GM20000 (cell line): ENCODE data around the gene HHEX.
"Not testable (repeated sequence)": the region's sequence is repeated elsewhere in the genome, so short reads cannot be mapped to it uniquely, and the experiment has no call there.

Experiments used
- DNase-seq: peaks from one replicate; pipeline ENCODE4 v3.0.0; 2012; ENCODE audit warnings: low spot score
- TF ChIP-seq, protein P1 (sequence below): IDR thresholded peaks from 2 replicates; pipeline ENCODE4 v1.5.1; 2012; ENCODE audit warnings: mild to moderate bottlenecking, control low read depth; ENCODE audit errors: extremely low read depth, missing control alignments

Gene HHEX

DNA sequence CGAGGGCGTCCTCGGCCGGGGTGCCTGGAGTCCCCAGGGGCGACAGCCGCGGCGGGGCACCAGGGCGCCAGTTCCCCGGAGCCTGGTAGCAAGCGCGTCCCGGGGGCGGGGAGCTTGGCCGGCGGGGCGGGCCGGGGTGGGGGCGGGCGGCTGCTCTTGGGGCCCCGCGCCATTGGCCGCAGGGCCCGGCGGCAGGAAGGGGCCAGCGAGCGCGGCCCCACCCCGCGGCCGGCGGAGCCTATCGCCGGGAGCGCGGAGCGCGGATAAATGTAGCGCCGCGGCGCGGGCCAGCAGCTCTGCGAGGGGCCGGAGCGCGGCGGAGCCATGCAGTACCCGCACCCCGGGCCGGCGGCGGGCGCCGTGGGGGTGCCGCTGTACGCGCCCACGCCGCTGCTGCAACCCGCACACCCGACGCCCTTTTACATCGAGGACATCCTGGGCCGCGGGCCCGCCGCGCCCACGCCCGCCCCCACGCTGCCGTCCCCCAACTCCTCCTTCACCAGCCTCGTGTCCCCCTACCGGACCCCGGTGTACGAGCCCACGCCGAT, at the start of gene HHEX:
HHEX (plus strand) TSS at position 293 of the 548 bp plus-strand sequence; CDS start at position 325, 32 bp downstream.
- peak; percentile 90 for DNase-seq
- TF ChIP-seq, protein P1, sequence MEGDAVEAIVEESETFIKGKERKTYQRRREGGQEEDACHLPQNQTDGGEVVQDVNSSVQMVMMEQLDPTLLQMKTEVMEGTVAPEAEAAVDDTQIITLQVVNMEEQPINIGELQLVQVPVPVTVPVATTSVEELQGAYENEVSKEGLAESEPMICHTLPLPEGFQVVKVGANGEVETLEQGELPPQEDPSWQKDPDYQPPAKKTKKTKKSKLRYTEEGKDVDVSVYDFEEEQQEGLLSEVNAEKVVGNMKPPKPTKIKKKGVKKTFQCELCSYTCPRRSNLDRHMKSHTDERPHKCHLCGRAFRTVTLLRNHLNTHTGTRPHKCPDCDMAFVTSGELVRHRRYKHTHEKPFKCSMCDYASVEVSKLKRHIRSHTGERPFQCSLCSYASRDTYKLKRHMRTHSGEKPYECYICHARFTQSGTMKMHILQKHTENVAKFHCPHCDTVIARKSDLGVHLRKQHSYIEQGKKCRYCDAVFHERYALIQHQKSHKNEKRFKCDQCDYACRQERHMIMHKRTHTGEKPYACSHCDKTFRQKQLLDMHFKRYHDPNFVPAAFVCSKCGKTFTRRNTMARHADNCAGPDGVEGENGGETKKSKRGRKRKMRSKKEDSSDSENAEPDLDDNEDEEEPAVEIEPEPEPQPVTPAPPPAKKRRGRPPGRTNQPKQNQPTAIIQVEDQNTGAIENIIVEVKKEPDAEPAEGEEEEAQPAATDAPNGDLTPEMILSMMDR: no peak

DNA sequence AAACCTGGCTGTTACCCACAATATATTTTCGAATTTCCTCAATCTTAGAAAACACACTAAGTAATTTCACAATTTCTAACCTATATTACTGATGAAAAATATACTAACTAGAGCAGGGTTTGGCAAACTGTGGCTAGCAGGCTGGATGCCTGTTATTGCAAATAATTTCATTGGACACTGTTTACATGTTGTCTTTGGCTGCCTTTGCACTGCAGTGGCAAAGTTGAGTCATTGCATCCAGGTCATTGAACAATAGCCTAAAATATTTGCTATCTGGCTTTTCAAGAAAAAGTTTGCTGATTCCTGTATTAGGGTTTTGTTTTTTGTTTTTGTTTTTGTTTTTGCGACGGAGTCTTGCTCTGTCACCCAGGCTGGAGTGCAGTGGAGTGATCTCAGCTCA, 49.6 kb upstream of the HHEX start:
- DNase-seq: no peak
- TF ChIP-seq, protein P1: no peak

DNA sequence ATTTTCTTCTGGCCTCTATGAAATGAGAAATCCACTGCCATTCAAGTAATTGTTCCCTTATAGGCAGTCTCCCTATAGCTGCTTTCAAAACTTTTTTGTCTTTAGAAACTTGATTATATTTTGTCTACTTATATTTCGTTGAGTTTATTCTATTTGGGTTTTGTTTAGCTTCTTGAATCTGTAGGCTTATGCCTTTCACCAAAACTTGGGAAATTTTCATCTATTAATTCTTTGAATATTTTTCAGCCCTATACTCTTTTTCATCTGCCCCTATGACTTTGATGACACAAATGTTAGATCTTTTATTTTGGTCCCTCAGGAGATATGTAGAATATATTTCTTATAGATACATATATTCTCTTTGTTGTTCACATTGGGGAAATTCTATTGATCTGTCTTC, 48.3 kb upstream of the HHEX start:
- DNase-seq: no peak
- TF ChIP-seq, protein P1: no peak

DNA sequence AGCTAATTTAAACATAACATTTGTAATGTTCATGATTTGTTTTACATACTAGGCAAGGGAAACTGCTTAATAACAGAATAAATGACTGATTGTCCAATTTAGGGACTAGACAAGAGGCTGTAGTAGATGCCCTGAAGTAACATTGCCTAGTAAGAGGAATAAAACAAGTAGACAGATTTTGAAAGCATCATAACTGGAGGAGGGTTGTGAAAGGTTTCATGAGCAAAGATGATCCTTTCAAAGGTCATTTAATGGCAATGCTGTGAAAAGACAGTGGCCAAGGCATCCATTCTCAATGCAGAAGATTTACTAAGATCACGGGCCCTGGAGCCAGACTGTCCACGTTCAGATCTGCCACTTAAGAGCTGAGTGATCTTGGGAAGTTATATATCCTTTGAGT, 44.8 kb upstream of the HHEX start:
- DNase-seq: no peak
- TF ChIP-seq, protein P1: no peak

DNA sequence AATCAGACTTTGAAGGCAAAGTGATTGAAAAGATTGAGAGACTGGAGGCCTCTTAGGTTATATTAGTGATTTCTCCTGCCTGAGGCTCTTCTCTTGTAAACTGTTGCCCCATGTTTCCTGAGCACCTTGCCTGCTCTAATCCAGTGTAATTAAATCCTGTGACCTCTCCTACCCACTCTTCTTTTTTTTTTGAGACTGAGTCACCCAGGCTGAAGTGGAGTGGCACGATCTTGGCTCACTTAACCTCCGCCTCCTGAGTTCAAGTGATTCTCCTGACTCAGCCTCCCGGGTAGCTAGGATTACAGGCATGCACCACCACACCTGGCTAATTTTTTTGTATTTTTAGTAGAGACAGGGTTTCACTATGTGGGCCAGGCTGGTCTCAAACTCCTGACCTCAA, 38.9 kb upstream of the HHEX start:
- DNase-seq: not testable (repeated sequence)

DNA sequence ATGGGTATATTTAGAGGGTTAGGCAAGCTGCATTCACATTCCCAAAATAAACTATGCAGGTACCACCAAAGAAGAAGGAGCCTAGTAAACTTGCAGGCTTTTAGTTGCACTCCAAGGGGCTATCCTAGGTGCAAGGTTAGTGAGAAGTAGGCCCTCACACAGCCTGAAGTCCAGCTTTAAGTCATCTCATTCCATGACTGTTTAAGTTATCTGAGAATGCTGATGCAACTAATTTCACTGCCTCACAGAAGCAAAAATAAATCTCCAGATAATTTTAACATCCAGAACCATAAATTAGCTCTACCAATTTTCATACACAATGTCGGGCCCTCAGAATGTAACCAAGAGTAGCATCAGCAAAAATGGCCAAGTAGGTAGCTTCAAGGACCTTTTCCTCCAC, 34.3 kb upstream of the HHEX start:
- TF ChIP-seq, protein P1: no peak
- no peak for DNase-seq

DNA sequence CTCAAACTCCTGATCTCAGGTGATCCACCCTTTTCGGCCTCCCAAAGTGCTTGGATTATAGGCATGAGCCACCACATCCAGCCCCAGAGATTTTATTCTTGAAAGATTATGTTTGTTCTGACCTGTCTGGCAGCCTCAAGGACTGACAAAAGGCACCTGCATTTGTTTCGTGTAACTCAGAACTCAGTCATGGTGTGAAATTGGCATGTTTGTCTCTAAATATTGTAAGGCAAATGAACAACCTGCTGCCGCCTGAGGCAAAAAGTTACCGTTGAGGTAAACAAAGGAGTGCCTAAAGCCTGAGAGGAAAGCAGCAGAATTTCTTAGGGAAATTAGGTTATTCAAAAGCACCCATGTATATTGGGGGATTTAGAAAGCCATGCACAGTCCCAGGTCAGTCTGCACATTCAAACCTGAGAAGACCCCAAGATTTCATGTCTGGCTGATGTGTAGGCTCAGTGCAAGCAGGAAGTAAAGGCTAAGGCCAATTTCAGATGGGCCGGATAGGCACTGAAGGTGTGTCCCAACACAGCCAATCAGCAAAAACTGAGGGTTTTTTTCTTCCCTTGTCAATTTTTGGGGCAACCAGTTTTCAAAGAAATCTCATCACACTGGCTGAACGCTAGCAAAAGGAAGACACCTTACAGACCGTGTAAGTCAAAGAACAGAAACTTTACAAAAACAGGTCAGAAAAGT, 33.3 kb upstream of the HHEX start:
- TF ChIP-seq, protein P1: no peak
- DNase-seq: no peak

DNA sequence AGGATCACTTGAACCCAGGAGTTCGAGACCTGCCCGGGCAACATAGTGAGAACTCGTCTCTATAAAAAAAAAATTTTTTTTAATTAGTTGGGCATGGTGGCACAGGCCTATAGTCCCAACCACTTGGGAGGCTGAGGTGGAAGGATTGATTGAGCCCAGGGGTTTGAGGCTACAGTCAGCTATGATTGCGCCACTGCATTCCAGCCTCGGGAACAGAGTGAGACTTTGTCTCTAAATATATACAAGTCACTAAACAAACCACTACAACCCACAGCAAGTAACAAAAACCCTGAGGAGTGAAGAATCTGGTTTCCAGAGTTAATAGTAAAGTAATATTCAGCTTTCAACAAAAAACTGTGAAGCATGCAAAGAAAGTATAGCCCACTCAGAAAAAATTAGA, 32.7 kb upstream of the HHEX start:
- no peak for DNase-seq
- TF ChIP-seq, protein P1: no peak
